GM18517 (cell line): ENCODE results near the gene MTIF3.

Experiments
- ATAC-seq: cut with Tn5 transposase; IDR thresholded peaks from one replicate; pipeline ENCODE4 v1.9.1; 2021; ENCODE audit warnings: mild to moderate bottlenecking, moderate library complexity; ENCODE audit not compliant: unreplicated experiment

Gene MTIF3

GRCh38 chr13:27449936-27450828, at the start of gene MTIF3:
Gene MTIF3 (minus strand): TSS chr13:27450564. CDS start chr13:27440448, 10,116 bp downstream.
- peak; percentile 84 for ATAC-seq

GRCh38 chr13:27497563-27498230, 47.3 kb upstream of the MTIF3 start:
- no peak for ATAC-seq

DNA sequence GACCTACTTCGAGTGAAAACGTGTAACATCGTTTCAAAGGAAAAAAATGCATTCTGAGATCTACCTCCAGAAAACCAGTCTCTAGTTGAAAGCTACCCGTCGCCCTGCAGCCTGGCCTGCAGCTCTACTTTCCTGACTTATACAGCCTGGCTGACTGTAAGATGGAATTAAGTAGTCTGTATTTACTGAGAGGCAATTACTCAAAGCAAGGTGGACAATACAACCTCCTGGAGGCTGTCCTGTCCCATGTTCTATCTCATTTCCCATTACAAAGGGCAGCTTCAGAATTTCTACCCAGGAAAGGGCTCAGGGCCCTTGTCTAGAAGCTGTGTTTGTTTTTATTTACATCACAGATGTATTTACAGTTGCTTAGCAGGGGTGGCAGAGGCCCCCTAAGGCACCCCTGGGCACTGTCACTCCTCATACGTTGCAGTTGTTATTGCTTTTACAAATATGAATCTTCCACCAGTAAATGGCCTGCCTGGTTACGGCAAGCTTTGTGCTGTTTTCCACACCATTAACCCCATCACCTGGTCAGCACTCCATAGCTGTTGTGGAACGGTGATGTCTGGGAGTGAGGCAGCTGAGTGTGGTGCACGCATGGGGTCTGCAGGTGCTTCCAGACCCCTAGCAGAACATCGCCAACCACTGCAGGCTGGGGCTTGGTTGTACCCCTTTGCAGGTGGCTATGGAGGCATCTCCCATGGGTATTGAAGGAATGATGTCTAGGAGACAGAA, 46.3 kb upstream of the MTIF3 start:
- no peak for ATAC-seq

DNA sequence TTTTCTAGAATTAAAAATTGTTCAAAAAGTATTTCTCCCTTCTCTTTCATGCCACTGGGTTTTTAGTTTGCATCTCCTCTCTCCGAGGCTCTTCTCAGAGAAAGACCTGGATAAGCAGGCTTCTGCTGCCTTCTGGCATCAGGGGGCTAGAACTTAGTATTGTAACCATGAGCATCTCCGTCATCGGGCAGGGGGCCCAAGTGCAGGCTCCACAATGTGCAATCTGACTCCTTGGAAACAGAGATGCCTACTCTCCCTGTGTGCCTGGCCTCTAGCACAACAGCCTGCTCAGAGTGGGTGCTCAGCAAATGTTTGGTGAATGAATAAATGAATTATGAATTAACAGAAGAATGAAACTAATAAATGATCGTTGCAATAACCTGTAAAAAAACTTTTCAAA, 45.6 kb upstream of the MTIF3 start:
- ATAC-seq = no peak

- no peak for ATAC-seq
These were observed 45.2 kb upstream of the MTIF3 start for GRCh38 chr13:27495551-27495950.

- ATAC-seq = no peak
These were observed 43.6 kb upstream of the MTIF3 start for GRCh38 chr13:27493981-27494380.

DNA sequence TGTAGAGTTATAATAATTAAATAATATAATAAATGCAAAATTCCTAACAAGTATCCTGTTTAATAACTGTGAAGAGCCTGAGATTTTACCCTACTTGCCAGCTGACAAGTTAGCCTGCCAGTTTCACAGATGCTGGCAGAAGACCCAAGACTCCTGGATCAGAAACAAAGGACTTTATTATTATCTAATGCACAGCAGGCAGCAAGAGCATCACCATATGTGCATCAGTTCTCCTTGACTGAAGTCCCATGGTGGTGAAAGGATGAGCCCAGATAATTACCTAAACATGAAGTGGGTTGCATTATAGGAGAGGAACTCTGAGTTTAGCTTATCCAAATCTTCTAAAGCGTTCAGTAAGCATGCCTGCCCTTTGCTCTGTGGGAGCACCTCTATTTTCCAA, 39.1 kb upstream of the MTIF3 start:
- no peak for ATAC-seq

DNA sequence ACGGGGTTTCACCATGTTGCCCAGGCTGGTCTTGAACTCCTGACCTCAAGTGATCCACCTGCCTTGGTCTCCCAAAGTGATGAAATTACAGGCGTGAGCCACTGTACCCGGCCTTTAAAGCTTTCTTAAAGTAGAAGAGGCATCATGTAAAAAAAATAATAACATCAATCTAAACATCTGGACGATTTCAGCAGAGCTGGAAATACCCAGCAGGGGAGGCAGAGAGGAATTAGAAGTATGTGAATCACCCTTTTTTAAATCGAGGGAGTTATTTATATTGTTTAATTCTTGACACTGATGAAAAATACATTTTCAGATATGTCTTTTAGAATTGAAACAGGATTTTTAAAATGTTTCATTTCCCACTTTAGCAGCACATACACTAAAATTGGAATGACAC, 37.4 kb upstream of the MTIF3 start:
- no peak for ATAC-seq

DNA sequence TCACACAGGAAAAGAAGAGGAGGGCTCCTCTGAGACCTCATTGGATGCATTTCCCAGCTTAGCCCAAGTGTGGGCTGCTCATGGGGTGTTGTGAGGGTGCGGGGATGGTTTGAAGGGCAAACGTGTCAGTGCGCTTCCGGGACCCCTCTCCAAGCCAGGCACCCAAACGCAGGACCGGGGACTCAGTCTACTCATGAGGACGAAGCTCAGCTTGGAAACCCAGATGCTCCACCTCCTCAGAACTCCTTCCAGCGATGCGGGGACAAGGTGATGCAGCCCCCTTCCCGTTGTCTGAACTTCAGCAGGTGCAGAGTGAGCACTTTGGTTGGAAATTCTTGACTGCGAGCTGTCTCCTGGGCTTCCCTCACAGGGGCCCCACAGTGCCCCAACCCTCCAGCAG, 33.1 kb upstream of the MTIF3 start:
- no peak for ATAC-seq

GRCh38 chr13:27482983-27483382, 32.6 kb upstream of the MTIF3 start:
- peak; percentile 93 for ATAC-seq

- no peak for ATAC-seq
These were observed 31.4 kb upstream of the MTIF3 start for GRCh38 chr13:27481766-27482165.

GRCh38 chr13:27476943-27477703, 26.8 kb upstream of the MTIF3 start:
- peak; percentile 72 for ATAC-seq

- ATAC-seq = no peak
These were observed 24.4 kb upstream of the MTIF3 start for GRCh38 chr13:27474751-27475268.

GRCh38 chr13:27472941-27473340, 22.6 kb upstream of the MTIF3 start:
- ATAC-seq = no peak

GRCh38 chr13:27472441-27472840, 22.1 kb upstream of the MTIF3 start:
- no peak for ATAC-seq

DNA sequence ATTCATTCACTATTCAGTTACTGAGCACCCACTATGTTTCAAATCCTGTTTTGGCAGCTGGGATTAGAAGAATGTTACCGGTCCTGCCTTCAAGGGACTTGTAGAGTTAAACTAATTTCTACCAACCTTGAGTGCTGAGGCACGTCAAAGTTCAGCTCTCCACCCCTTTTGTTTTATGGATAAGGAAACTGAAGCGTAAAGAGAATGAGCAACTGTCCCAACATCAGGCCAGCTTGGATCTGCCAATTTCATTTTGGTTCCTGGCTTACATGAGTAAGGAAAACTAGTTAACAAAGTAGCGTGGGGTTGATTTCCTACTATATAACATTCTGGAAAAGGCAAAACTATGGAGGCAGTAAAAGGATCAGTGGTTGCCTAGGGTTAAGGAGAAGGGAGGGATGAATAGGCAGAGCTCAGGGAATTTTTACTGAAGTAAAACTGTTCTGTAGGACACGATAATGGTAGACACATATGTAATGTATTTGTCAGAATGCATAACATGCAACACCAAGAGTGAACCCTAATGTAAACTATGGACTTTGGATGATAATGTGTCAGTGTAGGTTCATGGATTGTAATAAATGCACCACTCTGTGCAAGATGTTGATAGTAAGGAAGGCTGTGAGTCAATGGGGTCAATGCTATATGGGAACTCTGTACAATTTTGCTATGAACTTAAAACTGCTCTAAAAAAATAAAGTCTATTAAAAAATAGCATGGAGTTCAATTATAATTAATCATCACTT, 19.9 kb upstream of the MTIF3 start:
- no peak for ATAC-seq

GRCh38 chr13:27466513-27466912, 16.1 kb upstream of the MTIF3 start:
- ATAC-seq = no peak

GRCh38 chr13:27465611-27466010, 15.2 kb upstream of the MTIF3 start:
- no peak for ATAC-seq

DNA sequence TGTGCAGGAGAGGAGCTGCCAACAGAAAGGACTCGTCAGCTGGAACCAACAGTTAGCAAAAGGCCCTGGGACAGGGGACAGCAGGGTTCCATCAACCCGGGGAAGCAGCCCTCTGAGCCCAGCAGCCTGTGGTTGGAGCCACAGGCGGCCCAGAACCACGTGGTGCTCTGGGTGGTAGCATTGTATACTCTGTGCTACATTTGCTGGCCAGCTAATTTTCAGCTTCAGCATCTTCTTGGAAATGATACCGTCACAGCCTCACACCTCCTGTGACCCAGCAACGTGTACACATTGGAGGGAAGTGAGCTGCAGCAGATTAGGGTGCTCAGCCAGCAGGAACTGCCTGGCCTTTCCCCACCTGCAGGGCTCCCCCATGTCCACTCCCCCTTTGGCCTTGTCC, 13.1 kb upstream of the MTIF3 start:
- ATAC-seq = no peak
